ENCODE measurements around the gene ALOX15B.

DNA sequence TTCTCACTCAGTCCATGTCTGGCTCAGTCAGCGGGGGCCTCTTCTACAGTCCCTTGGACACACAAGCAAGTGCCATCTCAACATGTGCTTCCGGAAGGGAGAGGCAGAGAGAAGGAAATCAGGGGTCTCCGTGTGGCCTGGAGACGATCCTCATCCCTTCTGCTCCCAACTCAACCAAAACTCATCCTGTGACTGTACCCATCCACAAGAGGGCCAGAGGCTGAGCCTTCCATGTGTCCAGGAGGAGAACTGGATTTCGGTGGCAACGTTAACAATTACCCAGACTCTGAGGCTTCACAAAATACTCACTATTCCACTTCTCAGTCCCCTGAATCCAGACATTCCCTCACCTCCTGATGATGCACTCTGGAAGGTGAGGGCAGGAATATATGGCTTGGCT, 56.5 kb downstream of the ALOX15B start:
- no peak for TF ChIP-seq CTCF (IDR thresholded peaks at IDR 0.05 in 8 of 11, conservative IDR thresholded peaks at IDR 0.05 in 3 of 11)
- TF ChIP-seq POLR2AphosphoS5 (IDR thresholded peaks at IDR 0.05) = no peak
